HepG2 (cell line): ENCODE results near the gene UBE2O. TPM values are rescaled to one million over a fixed set of nuclear protein-coding genes. Genes with fewer than 3 reads are reported as not detected.

Experiments used
- ARNT ChIP-seq: fragments of 450-650 bp; IDR thresholded peaks from 2 replicates; pipeline ENCODE4 v1.6.1; 2017
- FUBP1 ChIP-seq: sonication (generic); formaldehyde crosslinking; IDR thresholded peaks from 2 replicates; pipeline ENCODE4 v1.5.1; 2020; ENCODE audit warnings: missing genetic modification reagents, mild to moderate bottlenecking, borderline replicate concordance
- HOXA9 ChIP-seq: sonication (generic); formaldehyde crosslinking; IDR thresholded peaks from 2 replicates; pipeline ENCODE4 v1.8.1; 2022; ENCODE audit warnings: missing genetic modification reagents, mild to moderate bottlenecking, moderate library complexity, borderline replicate concordance
- KLF13 ChIP-seq: sonication (generic); formaldehyde crosslinking; IDR thresholded peaks from 2 replicates; pipeline ENCODE4 v1.4.0; 2020; ENCODE audit warnings: mild to moderate bottlenecking, missing genetic modification reagents
- KLF15 ChIP-seq: sonication (generic); formaldehyde crosslinking; IDR thresholded peaks from 2 replicates; pipeline ENCODE4 v1.8.1; 2023; ENCODE audit warnings: borderline replicate concordance, mild to moderate bottlenecking, inconsistent platforms, missing genetic modification reagents, mixed read lengths
- KMT2A ChIP-seq: sonication (generic); formaldehyde crosslinking; IDR thresholded peaks from 2 replicates; pipeline ENCODE4 v1.4.0; 2020; ENCODE audit warnings: missing genetic modification reagents
- MAFG ChIP-seq: sonication (generic); formaldehyde crosslinking; IDR thresholded peaks from 2 replicates; pipeline ENCODE4 v1.5.1; 2020; ENCODE audit warnings: mild to moderate bottlenecking, missing genetic modification reagents
- NAIF1 ChIP-seq: sonication (generic); formaldehyde crosslinking; IDR thresholded peaks from 2 replicates; pipeline ENCODE4 v1.5.0; 2020; ENCODE audit warnings: mild to moderate bottlenecking, missing genetic modification reagents, borderline replicate concordance
- PLRG1 ChIP-seq: fragments of 450-650 bp; conservative IDR thresholded peaks from 2 replicates; pipeline ENCODE4 v1.6.1; 2016
- RBM22 ChIP-seq: fragments of 200-400 bp; formaldehyde crosslinking; optimal IDR thresholded peaks from 2 replicates; pipeline ENCODE3; 2017; ENCODE audit warnings: mild to moderate bottlenecking, low read length, moderate library complexity
- RFX1 ChIP-seq: fragments of 450-650 bp; IDR thresholded peaks from 2 replicates; pipeline ENCODE4 v1.6.1; 2017
- SMAD3 ChIP-seq: sonication (generic); formaldehyde crosslinking; IDR thresholded peaks from 2 replicates; pipeline ENCODE4 v1.4.0; 2020; ENCODE audit warnings: missing genetic modification reagents
- TP53 ChIP-seq: sonication (generic); formaldehyde crosslinking; conservative IDR thresholded peaks from 2 replicates; pipeline ENCODE4 v1.4.0; 2020; ENCODE audit warnings: missing genetic modification reagents
- U2AF1 ChIP-seq: fragments of 200-400 bp; formaldehyde crosslinking; optimal IDR thresholded peaks from 2 replicates; pipeline ENCODE3; 2017; ENCODE audit warnings: mild to moderate bottlenecking, low read depth, low read length
- ZBTB3 ChIP-seq: sonication (generic); formaldehyde crosslinking; IDR thresholded peaks from 2 replicates; pipeline ENCODE4 v1.4.0; 2020; ENCODE audit warnings: low read depth, mild to moderate bottlenecking, moderate library complexity, missing genetic modification reagents, borderline replicate concordance
- ZBTB37 ChIP-seq: sonication (generic); formaldehyde crosslinking; IDR thresholded peaks from 2 replicates; pipeline ENCODE4 v1.4.0; 2020; ENCODE audit warnings: mild to moderate bottlenecking, missing genetic modification reagents
- ZEB1 ChIP-seq: IDR thresholded peaks from 2 replicates; pipeline ENCODE4 v1.6.1; 2012; ENCODE audit warnings: mild to moderate bottlenecking, low read depth, inconsistent platforms; ENCODE audit not compliant: insufficient replicate concordance
- ZFP1 ChIP-seq: IDR thresholded peaks from 2 replicates; pipeline ENCODE4 v1.6.1; 2016
- ZNF205 ChIP-seq: IDR thresholded peaks from 2 replicates; pipeline ENCODE4 v1.6.1; 2018; ENCODE audit warnings: missing biosample characterization, missing genetic modification reagents
- ZNF230 ChIP-seq: sonication (generic); formaldehyde crosslinking; IDR thresholded peaks from 2 replicates; pipeline ENCODE4 v1.4.0; 2020; ENCODE audit warnings: mild to moderate bottlenecking, missing genetic modification reagents
- ZNF34 ChIP-seq: sonication (generic); formaldehyde crosslinking; IDR thresholded peaks from 2 replicates; pipeline ENCODE4 v1.4.0; 2020; ENCODE audit warnings: mild to moderate bottlenecking, missing genetic modification reagents, borderline replicate concordance
- ZNF383 ChIP-seq: sonication (generic); formaldehyde crosslinking; IDR thresholded peaks from 2 replicates; pipeline ENCODE4 v1.4.0; 2020; ENCODE audit warnings: missing genetic modification reagents, mild to moderate bottlenecking, borderline replicate concordance
- ZNF670 ChIP-seq: sonication (generic); formaldehyde crosslinking; IDR thresholded peaks from 2 replicates; pipeline ENCODE4 v1.8.0; 2022; ENCODE audit warnings: mild to moderate bottlenecking, missing genetic modification reagents, borderline replicate concordance
- ZNF790 ChIP-seq: sonication (generic); formaldehyde crosslinking; IDR thresholded peaks from 2 replicates; pipeline ENCODE4 v1.8.0; 2022; ENCODE audit warnings: missing genetic modification reagents, mild to moderate bottlenecking, borderline replicate concordance
- polyA plus RNA-seq, 8 experiments: library from polyadenylated mRNA; depleted of rRNA in 3 of 8; stranded (reverse) in 7 of 8; unstranded in 1 of 8; fragments of >200 nt; fragmentation: Illumina TruSeq in 4 of 8; extraction: Trizol in 4 of 8; gene quantifications; 2 replicates each; pipeline versions ENCODE4 v1.2.1 to v1.2.3, GENCODE V29; 2011 to 2016; ENCODE audit warnings: low read depth in 4 of 8, missing spikeins in 1 of 8, mixed read lengths in 1 of 8; ENCODE audit not compliant: insufficient read depth in 1 of 8
- total RNA-seq, 5 experiments: library from RNA; depleted of rRNA; stranded (reverse); fragments of >200 nt; fragmentation: Illumina TruSeq; extraction: Trizol; gene quantifications; 2 replicates each; pipeline ENCODE4 v1.2.3, GENCODE V29; 2016; ENCODE audit warnings: low read depth in 1 of 5
- TF ChIP-seq, protein P1 (sequence below), 2 experiments: fragments of 450-650 bp in 1 of 2; sonication (generic) in 1 of 2; formaldehyde crosslinking; IDR thresholded peaks; 2 replicates each; pipeline versions ENCODE4 v1.5.0 to v1.8.0; 2020 to 2022; ENCODE audit warnings: mild to moderate bottlenecking in 1 of 2, missing genetic modification reagents in 1 of 2
- TF ChIP-seq, protein P2 (sequence below): sonication (generic); formaldehyde crosslinking; IDR thresholded peaks from 2 replicates; pipeline ENCODE4 v1.8.1; 2023; ENCODE audit warnings: mild to moderate bottlenecking, moderate library complexity, missing genetic modification reagents

Gene UBE2O
- total and polyA plus RNA-seq, 2 of the 13 experiments (the other 11 are each of a cell fraction or from before 2014, with no cell fraction given) = 21.5 to 23.5 TPM

DNA sequence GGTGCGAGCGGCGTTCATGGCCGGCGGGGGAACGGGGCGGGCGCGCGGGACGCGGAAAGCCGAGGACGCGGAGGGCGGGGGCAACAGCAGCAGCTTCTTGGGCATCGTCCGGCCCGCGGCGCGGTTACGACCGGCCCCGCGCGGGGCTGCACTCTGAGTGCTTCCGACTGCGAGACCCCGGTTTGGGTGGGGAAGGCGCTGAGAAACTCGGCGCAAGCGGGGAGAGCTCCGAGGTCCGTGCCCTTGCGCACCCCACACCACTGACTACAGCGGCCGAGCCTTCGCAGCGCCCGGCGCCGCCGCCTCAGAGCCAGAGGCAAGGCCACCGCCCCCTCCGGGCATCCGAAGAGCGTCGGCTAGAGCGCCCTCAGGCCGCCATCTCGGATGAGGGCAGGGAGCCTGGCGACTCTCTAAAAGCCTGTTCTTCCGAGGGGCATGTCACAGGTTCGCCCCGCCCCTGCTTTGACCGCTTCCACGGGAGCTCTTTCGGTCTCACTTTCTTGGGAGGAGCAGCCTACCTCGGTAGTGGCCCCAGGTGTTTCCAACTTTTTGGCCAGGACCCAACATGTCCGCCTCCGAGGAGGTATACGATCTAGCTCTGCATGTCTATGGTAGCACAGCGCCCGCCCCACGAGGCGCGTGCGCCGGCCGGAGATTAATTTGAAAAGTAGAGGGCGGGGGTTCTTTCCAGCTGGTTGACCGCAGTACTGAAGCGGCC is 99.2 kb downstream of the UBE2O start, which contains the start of gene PRPSAP1 (continued):
- no peak; the same call in 1 of the 2 replicates for TF ChIP-seq ZNF670 (CRISPR knock-in tag)
- TF ChIP-seq ZNF205 (CRISPR knock-in tag) = peak; percentile 78
- TF ChIP-seq RBM22 = peak; percentile 56
- TF ChIP-seq RFX1 = no peak
- TF ChIP-seq HOXA9 (CRISPR knock-in tag) = peak; percentile 82
- TF ChIP-seq U2AF1 = peak; percentile 98
- peak; percentile 80 for TF ChIP-seq ZEB1
- TF ChIP-seq ARNT = no peak
- peak; percentile 86 for TF ChIP-seq ZBTB3 (CRISPR knock-in tag)
- TF ChIP-seq TP53 (CRISPR knock-in tag) = peak; percentile 94
- TF ChIP-seq SMAD3 (CRISPR knock-in tag) = peak; percentile 88; the same call in 1 of the 2 replicates
- no peak for TF ChIP-seq ZBTB37 (CRISPR knock-in tag)
- TF ChIP-seq, protein P1, sequence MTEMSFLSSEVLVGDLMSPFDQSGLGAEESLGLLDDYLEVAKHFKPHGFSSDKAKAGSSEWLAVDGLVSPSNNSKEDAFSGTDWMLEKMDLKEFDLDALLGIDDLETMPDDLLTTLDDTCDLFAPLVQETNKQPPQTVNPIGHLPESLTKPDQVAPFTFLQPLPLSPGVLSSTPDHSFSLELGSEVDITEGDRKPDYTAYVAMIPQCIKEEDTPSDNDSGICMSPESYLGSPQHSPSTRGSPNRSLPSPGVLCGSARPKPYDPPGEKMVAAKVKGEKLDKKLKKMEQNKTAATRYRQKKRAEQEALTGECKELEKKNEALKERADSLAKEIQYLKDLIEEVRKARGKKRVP (CRISPR knock-in tag; IDR thresholded peaks at IDR 0.05) = peak in 1 of 2 experiments; percentile 76; a peak in 1 of 4 replicates
- TF ChIP-seq ZNF790 (CRISPR knock-in tag) = peak; percentile 80
- TF ChIP-seq ZNF230 (CRISPR knock-in tag) = peak; percentile 95
- TF ChIP-seq ZFP1 = peak; percentile 35; the same call in 1 of the 2 replicates
- peak; percentile 67; the same call in 1 of the 2 replicates for TF ChIP-seq KLF15 (CRISPR knock-in tag)
- peak; percentile 86 for TF ChIP-seq NAIF1 (CRISPR knock-in tag)
- TF ChIP-seq MAFG (CRISPR knock-in tag) = no peak
- no peak for TF ChIP-seq PLRG1
- peak; percentile 92 for TF ChIP-seq KMT2A (CRISPR knock-in tag)
- TF ChIP-seq ZNF383 = 0 out of 2 replicates have a peak, but pooled peaks have one; percentile 48
- peak; percentile 71; the same call in 1 of the 2 replicates for TF ChIP-seq FUBP1
- peak; percentile 93; the same call in 1 of the 2 replicates for TF ChIP-seq KLF13 (CRISPR knock-in tag)
- TF ChIP-seq, protein P2, sequence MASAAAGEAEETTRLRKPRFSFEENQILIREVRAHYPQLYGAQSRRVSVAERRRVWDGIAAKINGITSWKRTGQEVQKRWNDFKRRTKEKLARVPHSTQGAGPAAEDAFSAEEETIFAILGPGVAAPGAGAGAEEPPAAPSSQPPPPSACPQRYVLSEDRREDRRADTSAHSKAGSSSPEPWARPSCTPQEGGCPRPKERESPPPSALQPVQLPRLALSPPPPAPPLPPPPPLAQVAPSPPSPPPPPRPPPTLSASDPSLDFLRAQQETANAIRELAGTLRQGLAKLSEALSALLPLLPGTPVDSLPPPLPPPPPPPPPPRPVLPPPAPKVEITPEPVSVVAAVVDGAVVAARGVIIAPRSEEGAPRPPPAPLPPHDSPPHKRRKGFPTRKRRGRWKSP (CRISPR knock-in tag) = peak; percentile 97
- peak; percentile 99 for TF ChIP-seq ZNF34 (CRISPR knock-in tag)
